Measurements from ENCODE around the gene WSB1.

GRCh38 chr17:27326585-27326984 lies 32.7 kb downstream of the WSB1 start:
- TF ChIP-seq, protein P1, sequence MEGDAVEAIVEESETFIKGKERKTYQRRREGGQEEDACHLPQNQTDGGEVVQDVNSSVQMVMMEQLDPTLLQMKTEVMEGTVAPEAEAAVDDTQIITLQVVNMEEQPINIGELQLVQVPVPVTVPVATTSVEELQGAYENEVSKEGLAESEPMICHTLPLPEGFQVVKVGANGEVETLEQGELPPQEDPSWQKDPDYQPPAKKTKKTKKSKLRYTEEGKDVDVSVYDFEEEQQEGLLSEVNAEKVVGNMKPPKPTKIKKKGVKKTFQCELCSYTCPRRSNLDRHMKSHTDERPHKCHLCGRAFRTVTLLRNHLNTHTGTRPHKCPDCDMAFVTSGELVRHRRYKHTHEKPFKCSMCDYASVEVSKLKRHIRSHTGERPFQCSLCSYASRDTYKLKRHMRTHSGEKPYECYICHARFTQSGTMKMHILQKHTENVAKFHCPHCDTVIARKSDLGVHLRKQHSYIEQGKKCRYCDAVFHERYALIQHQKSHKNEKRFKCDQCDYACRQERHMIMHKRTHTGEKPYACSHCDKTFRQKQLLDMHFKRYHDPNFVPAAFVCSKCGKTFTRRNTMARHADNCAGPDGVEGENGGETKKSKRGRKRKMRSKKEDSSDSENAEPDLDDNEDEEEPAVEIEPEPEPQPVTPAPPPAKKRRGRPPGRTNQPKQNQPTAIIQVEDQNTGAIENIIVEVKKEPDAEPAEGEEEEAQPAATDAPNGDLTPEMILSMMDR (IDR thresholded peaks at IDR 0.05) = no peak
- no peak for TF ChIP-seq EZH2 (IDR thresholded peaks at IDR 0.05; ENCODE audit: borderline replicate concordance, insufficient read depth, low read depth, low read length, poor library complexity, severe bottlenecking)

All from B cell (primary cell).